Panc1 (cell line): ENCODE measurements around the gene MOB1A. TPM values are rescaled to one million over a fixed set of nuclear protein-coding genes. Genes with fewer than 3 reads are reported as not detected.
A peak's percentile ranks its signal among the peaks of the same experiment; 100 is the strongest.

Experiments
- ATAC-seq: fragments of 200-7000 bp; cut with Tn5 transposase; 2 replicates; pipeline ENCODE4 v1.9.1; 2020; ENCODE audit warnings: mild to moderate bottlenecking, moderate library complexity
- BruUV-seq: library from RNA; stranded (reverse); fragments of 400-500 nt; replicated peaks from 2 replicates; lab custom pipeline; 2021; lab: Mats Ljungman, UMichigan
- CTCF ChIA-PET: fragments of 300-600 bp; sonication (Branson Sonifier 250); formaldehyde crosslinking; loops from one replicate; lab custom pipeline; 2022; ENCODE audit warnings: antibody characterized with exemption; lab: Charles Lee
- POLR2A ChIA-PET: fragments of 300-600 bp; sonication (Branson Sonifier 250); formaldehyde crosslinking; loops from one replicate; lab custom pipeline; 2022; ENCODE audit warnings: antibody characterized with exemption; lab: Charles Lee
- DNase-seq: peaks from one replicate; pipeline ENCODE4 v3.0.0-alpha.2; 2010; ENCODE audit warnings: low read depth, low spot score
- H3K27ac ChIP-seq: 2 replicates; pipeline ENCODE4 v1.5.1; 2011; ENCODE audit warnings: mild to moderate bottlenecking, low read length, inconsistent platforms
- H3K27me3 ChIP-seq: fragments of 200-500 bp; sonication (Bioruptor generic); 2 replicates; pipeline ENCODE4 v1.6.0; 2014; ENCODE audit warnings: low read length, inconsistent platforms; ENCODE audit not compliant: control insufficient read depth, insufficient read depth
- H3K36me3 ChIP-seq: fragments of 200-500 bp; sonication (Bioruptor generic); 2 replicates; pipeline ENCODE4 v1.5.1; 2014; ENCODE audit warnings: inconsistent platforms, mild to moderate bottlenecking, low read length, moderate library complexity; ENCODE audit not compliant: control insufficient read depth, insufficient read depth
- H3K4me1 ChIP-seq: 2 replicates; pipeline ENCODE4 v1.5.1; 2011; ENCODE audit warnings: inconsistent platforms, mild to moderate bottlenecking, low read length, moderate library complexity; ENCODE audit not compliant: control insufficient read depth, insufficient read depth
- H3K4me3 ChIP-seq, 2 experiments: 2 replicates each; pipeline ENCODE4 v1.5.1; 2011 to 2012; ENCODE audit warnings: low read depth in 2 of 2, low read length in 2 of 2, mild to moderate bottlenecking in 2 of 2, inconsistent platforms in 1 of 2, moderate library complexity in 1 of 2
- H3K9me3 ChIP-seq: fragments of 200-500 bp; sonication (Bioruptor generic); 2 replicates; pipeline ENCODE4 v1.5.1; 2014; ENCODE audit warnings: low read depth, mild to moderate bottlenecking, inconsistent platforms, low read length, moderate library complexity; ENCODE audit not compliant: control insufficient read depth, insufficient read depth
- POLR2AphosphoS5 ChIP-seq: IDR thresholded peaks from 2 replicates; pipeline ENCODE4 v1.6.1; 2012; ENCODE audit warnings: mild to moderate bottlenecking, low read depth, low read length, moderate library complexity
- SIN3A ChIP-seq: IDR thresholded peaks from 2 replicates; pipeline ENCODE4 v1.6.1; 2012; ENCODE audit warnings: low read depth, mild to moderate bottlenecking, low read length, moderate library complexity, borderline replicate concordance; ENCODE audit not compliant: insufficient read depth
- TCF7L2 ChIP-seq: IDR thresholded peaks from 2 replicates; pipeline ENCODE4 v1.6.1; 2011; ENCODE audit warnings: mild to moderate bottlenecking, low read depth, low read length, inconsistent platforms
- in situ Hi-C: cut with HindIII; loops from 2 replicates; pipeline ENCODE4 v1.10.0; 2016; ENCODE audit warnings: low sequenced_read_pairs, low pct_unique_long_range_greater_than_20kb
- intact Hi-C: fragments of 100-400 bp; cut with micrococcal nuclease; formaldehyde crosslinking; loops from one replicate; pipeline ENCODE4 v1.10.0; 2022; ENCODE audit not compliant: unreplicated experiment
- total RNA-seq: library from RNA; stranded (reverse); gene quantifications from one replicate; pipeline ENCODE4 v1.2.1, GENCODE V29; 2021; ENCODE audit not compliant: unreplicated experiment
- TF ChIP-seq, protein P1 (sequence below): fragments of 450-650 bp; IDR thresholded peaks from 2 replicates; pipeline ENCODE4 v1.5.1; 2017; ENCODE audit warnings: mild to moderate bottlenecking
- TF ChIP-seq, protein P2 (sequence below), 2 experiments: IDR thresholded peaks; 2 replicates each; pipeline ENCODE4 v1.6.1; 2011 to 2012; ENCODE audit warnings: low read depth in 2 of 2, control low read depth in 1 of 2, low read length in 1 of 2, mild to moderate bottlenecking in 1 of 2, moderate library complexity in 1 of 2; ENCODE audit not compliant: insufficient read depth in 1 of 2

The MOB1A gene
- total RNA-seq, 1 experiment from 2014 or later, result 184 TPM

DNA sequence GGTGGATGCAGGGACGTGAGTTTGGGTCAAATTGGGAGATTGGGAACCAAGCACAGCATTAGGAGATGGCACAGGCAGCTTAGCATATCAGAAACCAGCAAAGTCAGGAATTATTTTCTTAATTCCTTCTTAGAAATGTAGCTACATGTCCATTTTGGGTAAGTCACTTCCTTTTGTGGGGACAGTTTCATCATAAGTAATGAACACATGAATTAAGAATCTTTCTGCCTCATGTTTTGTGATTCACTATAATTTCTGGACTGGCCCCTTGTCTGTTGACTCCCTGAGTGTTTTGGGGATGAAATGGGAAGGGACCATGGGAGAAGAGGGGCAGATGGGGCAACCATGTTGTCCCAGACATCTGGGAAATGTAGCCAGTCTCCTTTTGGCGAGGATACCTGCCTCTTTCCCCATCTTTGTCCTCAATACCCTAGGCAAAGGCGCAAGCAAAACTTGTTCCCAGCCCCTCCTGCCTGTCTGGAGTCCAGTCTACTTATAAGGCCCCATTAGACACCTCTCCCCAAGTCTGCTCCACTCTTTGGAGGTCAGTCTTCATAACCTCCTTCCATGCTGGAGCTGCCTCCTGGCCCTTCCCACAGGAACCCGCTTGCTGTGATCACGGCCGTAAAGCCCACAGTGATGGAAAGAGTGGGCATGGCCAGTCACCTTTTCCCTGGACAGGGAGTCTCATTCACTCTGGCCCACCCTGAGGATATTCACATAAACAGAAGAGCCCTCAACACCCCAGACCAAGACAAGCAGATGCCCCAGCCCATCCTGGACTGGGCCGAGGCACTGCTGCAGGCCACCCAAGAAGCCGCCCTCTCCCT lies 45.5 kb upstream of the MOB1A start:
- TF ChIP-seq POLR2AphosphoS5, result peak; percentile 38; the same call in 1 of the 2 replicates
- TF ChIP-seq, protein P1, sequence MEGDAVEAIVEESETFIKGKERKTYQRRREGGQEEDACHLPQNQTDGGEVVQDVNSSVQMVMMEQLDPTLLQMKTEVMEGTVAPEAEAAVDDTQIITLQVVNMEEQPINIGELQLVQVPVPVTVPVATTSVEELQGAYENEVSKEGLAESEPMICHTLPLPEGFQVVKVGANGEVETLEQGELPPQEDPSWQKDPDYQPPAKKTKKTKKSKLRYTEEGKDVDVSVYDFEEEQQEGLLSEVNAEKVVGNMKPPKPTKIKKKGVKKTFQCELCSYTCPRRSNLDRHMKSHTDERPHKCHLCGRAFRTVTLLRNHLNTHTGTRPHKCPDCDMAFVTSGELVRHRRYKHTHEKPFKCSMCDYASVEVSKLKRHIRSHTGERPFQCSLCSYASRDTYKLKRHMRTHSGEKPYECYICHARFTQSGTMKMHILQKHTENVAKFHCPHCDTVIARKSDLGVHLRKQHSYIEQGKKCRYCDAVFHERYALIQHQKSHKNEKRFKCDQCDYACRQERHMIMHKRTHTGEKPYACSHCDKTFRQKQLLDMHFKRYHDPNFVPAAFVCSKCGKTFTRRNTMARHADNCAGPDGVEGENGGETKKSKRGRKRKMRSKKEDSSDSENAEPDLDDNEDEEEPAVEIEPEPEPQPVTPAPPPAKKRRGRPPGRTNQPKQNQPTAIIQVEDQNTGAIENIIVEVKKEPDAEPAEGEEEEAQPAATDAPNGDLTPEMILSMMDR, result no peak
- peak; percentile 19 for ATAC-seq
- in situ Hi-C loops (no loop called here), intact Hi-C loops (no loop called here)
- POLR2A ChIA-PET, result no interaction called here
- Histone ChIP-seq H3K9me3 (no peaks in the 10 kb centered on the region), H3K27ac (no peak overlapping the region), H3K36me3 (peaks cover 3% of the 10 kb centered on the region; the same call in 1 of the 2 replicates), H3K4me1 (peaks cover 9% of the 10 kb centered on the region; the same call in 1 of the 2 replicates), H3K4me3 (no peak overlapping the region), H3K27me3 (no peaks in the 10 kb centered on the region)
- no TSS peak for BruUV-seq
- DNase-seq, result no peak
- CTCF ChIA-PET, result no interaction called here

DNA sequence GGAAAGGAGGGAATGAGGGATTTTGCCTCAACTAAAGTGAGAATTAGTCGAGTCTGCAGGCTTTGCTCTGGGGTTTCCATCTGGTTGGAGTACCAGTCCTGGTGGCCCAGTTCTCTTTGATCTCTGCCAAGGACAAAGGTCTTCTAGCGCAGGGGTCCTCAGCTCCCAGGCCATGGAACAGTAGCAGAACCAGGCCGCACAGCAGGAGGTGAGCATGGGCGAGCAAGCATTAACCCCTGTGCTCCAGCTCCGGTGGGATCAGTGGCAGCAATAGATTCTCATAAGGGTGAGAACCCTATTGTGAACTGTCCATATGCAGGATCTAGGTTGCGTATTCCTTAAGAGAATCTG lies 43.6 kb upstream of the MOB1A start:
- no peaks in the 10 kb centered on the region for H3K9me3 ChIP-seq
- DNase-seq, result no peak
- no peak overlapping the region for H3K4me3 ChIP-seq
- TF ChIP-seq POLR2AphosphoS5, result no peak
- TF ChIP-seq, protein P1, result no peak
- no peak for TF ChIP-seq SIN3A
- no peak for TF ChIP-seq TCF7L2
- TF ChIP-seq, protein P2, sequence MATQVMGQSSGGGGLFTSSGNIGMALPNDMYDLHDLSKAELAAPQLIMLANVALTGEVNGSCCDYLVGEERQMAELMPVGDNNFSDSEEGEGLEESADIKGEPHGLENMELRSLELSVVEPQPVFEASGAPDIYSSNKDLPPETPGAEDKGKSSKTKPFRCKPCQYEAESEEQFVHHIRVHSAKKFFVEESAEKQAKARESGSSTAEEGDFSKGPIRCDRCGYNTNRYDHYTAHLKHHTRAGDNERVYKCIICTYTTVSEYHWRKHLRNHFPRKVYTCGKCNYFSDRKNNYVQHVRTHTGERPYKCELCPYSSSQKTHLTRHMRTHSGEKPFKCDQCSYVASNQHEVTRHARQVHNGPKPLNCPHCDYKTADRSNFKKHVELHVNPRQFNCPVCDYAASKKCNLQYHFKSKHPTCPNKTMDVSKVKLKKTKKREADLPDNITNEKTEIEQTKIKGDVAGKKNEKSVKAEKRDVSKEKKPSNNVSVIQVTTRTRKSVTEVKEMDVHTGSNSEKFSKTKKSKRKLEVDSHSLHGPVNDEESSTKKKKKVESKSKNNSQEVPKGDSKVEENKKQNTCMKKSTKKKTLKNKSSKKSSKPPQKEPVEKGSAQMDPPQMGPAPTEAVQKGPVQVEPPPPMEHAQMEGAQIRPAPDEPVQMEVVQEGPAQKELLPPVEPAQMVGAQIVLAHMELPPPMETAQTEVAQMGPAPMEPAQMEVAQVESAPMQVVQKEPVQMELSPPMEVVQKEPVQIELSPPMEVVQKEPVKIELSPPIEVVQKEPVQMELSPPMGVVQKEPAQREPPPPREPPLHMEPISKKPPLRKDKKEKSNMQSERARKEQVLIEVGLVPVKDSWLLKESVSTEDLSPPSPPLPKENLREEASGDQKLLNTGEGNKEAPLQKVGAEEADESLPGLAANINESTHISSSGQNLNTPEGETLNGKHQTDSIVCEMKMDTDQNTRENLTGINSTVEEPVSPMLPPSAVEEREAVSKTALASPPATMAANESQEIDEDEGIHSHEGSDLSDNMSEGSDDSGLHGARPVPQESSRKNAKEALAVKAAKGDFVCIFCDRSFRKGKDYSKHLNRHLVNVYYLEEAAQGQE (IDR thresholded peaks at IDR 0.05; ENCODE audit: insufficient read depth in 1 of 2, low read depth in 2 of 2, low read length in 1 of 2), result no peak
- in situ Hi-C loops, result no loop called here
- ChIA-PET POLR2A (no interaction called here), CTCF (no interaction called here)
- no peak overlapping the region for H3K27ac ChIP-seq
- no TSS peak for BruUV-seq
- intact Hi-C loops, result no loop called here
- ATAC-seq, result no peak
- peaks cover 9% of the 10 kb centered on the region; the same call in 1 of the 2 replicates for H3K4me1 ChIP-seq
- H3K36me3 ChIP-seq, result peaks cover 11% of the 10 kb centered on the region
- no peaks in the 10 kb centered on the region for H3K27me3 ChIP-seq
